GM12892 (cell line): ENCODE results near the gene CKMT2.

ENCODE experiments used
- DNase-seq: peaks from one replicate; pipeline ENCODE4 v3.0.0; 2011; ENCODE audit not compliant: insufficient read length
- FAIRE-seq: peaks from 2 replicates; lab custom pipeline; 2011; peaks lifted over from hg19 to GRCh38; lab: Jason Lieb, UNC
- POLR2A ChIP-seq: IDR thresholded peaks from 2 replicates; pipeline ENCODE4 v1.6.1; 2011; ENCODE audit warnings: low read depth, low read length, control low read depth
- POLR2AphosphoS5 ChIP-seq: IDR thresholded peaks from 2 replicates; pipeline ENCODE4 v1.6.1; 2011; ENCODE audit warnings: low read depth, low read length, control low read depth
- TAF1 ChIP-seq: IDR thresholded peaks from 2 replicates; pipeline ENCODE4 v1.6.1; 2011; ENCODE audit warnings: low read depth, mild to moderate bottlenecking, control low read depth, low read length, borderline replicate concordance

CKMT2 gene

DNA sequence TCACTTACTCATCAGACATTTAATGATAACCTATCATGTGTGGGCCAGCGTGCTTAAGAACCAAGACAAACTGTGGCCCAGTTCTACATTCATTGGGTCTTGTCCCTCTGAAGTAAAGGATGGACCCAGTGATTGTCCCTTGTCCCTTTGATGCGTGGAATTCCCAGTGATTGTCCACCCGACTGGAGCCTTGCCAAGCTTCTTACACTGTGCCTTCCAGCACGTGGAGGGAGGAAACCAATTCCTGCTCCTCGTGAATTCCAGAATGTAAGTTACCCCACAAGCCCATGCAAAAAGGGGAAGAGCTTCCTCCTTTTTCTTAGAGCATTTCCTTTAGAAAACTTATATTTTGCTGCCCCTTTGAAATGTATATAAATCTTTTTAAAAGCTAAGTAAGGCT, 7.9 kb downstream of the CKMT2 start:
- no peak for TF ChIP-seq TAF1
- no peak for TF ChIP-seq POLR2A
- no peak for TF ChIP-seq POLR2AphosphoS5
- FAIRE-seq (no peak), DNase-seq (no peak)

DNA sequence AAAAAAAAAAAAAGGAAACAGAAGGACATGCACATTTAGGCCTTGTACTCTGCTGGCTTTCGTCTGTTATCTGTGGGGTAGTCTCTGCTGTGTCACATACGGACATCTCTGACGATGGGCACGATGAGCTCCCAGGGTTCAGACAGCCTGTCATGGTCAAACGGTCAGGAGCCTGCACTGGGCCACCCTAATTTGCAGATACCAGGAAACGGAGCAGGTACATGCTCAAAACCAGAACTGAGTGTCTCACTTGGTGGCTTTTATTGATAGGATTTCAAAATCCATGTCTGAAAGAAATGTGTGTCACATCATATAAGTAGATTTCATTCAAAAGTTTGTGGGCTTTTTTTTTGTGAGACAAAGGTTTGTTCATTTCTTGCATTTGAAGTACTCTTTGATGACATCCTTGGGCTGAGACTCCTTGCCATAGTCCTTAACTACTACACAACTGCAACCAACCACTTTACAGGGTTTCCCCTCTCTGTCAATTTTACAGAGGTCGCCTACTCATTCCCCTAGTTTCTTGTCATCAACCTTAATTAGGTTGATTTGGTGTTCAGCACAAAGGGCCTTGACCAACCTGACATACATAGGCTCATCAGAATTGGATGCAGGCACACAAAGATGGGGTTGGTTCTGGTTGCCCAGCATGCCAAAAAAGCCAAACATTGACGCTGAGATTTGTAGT, 9.0 kb downstream of the CKMT2 start:
- DNase-seq, result no peak
- FAIRE-seq, result no peak
- TF ChIP-seq POLR2A, result no peak
- no peak for TF ChIP-seq TAF1
- no peak for TF ChIP-seq POLR2AphosphoS5

DNA sequence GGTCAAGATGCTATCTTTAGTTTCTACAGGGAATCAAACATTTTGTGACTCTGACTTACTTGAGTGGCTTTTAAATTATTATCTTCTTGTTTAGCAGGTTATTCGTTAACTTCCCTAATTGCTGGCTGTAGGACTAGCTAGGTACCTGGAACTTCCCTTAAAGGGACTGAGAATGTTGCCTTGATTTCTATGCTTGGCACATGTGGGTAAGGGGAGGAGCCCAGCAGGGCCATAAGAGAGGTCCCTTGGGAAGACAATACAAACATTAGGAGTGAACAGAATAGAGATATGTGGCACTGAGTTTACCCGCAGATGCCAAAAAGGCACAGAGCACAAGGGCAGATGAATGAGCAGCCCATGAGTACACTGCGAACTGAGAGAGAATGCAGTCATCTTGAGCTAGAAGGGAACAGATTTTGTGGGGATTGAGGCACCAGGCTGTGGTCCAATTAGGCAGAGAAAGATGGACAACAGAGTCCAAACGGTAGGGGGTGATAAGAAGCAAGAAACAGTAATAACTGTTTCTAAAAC, 9.8 kb downstream of the CKMT2 start:
- TF ChIP-seq TAF1, result no peak
- TF ChIP-seq POLR2A, result no peak
- no peak for TF ChIP-seq POLR2AphosphoS5
- DNase-seq (no peak), FAIRE-seq (no peak)

DNA sequence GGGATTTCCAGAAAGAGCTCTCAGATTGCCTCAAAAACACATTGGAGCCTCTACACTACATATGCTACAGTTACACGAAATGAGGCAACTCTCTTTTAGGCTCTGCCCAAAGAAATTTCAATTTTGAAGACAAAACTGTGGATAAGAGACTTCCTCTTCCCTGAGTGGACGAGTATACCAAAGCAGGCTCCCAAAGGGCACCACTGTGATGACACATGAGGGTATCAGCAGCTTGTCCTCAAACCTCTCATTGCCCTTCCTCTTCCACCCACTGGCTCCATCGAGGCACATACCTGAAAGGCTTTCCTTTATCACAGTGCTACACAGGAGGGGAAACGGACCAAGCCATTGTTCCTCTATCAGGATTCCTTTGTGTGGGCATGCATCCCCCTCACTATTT, 11.3 kb downstream of the CKMT2 start:
- FAIRE-seq (no peak), DNase-seq (no peak)
- TF ChIP-seq TAF1 (no peak), POLR2AphosphoS5 (no peak), POLR2A (no peak)

DNA sequence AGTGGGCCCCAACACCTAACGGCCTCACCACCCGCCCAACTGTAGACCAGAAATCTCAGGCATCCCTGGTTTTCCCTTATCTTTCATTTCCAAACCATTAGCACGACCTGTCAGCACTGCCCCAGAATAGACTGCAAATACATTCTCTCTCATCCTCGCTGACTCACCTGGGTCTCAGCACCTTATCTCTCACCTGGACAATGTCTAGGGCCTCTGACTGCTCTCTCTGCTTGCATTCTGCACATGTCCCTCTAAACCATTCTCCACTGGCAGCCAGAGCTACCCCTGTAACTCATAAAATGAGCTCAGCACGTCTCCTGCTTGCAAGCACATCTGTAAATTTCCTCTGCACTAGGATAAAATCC, 12.7 kb downstream of the CKMT2 start:
- DNase-seq (no peak), FAIRE-seq (no peak)
- TF ChIP-seq POLR2A (no peak), TAF1 (no peak), POLR2AphosphoS5 (no peak)

DNA sequence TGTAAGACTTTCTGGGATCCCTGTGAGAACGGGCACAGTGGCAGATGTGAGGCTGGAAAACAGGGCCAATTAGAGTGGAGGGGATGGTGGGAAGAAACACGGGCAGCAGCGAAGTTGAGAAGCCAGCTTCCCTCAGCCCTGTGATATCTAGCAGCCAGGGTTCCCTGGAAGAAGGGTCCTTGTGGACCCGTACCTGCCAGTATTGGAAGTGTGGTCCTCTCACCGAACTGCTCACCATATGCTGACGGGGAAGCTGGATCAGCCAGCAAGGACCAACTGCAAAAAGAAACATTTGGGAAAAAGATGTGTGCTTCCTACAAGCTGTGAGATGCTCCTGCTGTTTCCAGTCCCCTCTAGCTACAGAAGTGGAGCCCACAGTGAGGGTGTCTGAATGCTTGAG, 13.6 kb downstream of the CKMT2 start:
- DNase-seq, result no peak
- TF ChIP-seq POLR2A, result no peak
- TF ChIP-seq TAF1, result no peak
- no peak for TF ChIP-seq POLR2AphosphoS5
- no peak for FAIRE-seq

DNA sequence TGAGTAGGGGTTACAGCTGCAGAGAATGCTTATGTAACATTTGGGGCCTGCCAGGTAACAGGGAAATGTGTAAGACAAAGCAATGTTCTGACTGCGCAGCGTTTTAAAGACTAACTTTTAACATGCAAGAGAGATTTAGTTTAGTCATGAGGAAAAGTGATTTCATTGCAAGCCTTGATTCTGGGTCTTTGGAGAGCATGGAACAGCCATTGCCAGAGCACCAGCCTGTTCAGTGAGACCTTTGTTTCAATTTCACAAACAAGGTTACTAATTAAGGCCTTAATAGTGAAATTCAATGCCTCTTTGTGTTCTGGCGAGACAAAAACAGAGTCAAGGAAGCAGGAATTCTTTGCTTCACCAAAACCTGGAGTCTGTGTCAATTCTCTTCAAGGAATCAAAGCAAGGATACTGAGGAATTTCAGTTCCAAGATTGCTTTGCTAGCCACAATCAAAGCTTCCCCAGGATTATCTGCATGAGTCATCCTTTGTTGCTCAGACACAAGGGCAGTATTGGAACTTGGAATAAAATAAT, 14.4 kb downstream of the CKMT2 start:
- FAIRE-seq (no peak), DNase-seq (no peak)
- TF ChIP-seq TAF1 (no peak), POLR2AphosphoS5 (no peak), POLR2A (no peak)

DNA sequence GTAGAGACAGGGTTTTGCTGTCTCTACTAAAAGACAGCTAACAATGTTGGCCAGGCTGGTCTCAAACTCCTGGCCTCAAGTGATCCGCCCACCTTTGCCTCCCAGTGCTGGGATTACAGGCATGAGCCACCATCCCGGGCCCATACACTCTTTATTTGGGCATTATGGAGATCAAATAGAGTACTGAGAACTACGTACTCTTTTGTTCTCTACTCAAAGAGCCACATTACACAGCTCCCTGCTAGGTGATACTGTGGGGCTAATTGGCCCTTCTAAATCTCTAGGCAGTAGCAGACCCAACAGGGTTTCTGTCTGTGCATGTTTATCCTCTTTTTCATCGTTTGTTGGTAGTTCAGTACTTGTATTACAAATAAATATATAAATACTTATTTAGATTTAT, 16.1 kb downstream of the CKMT2 start:
- no peak for TF ChIP-seq POLR2A
- TF ChIP-seq TAF1, result no peak
- TF ChIP-seq POLR2AphosphoS5, result no peak
- no peak for DNase-seq
- no peak for FAIRE-seq

DNA sequence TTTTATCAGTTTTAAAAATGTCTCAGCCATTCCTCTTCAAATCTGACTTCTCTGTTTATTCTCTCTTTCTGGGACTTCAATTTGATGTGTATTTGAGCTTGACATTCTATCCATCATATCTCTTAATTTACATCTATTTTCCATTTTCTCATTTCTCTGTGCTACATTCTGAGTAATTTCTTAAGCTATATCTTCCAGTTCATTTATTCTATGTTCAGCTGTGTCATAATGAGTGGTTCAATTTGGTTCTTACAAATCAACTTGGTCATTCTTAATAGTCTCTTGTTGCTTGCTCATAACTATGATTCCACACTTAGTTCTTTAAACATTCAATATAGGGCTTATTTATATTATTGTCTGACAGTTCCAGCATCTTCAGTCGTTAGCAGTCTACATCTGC, 16.9 kb downstream of the CKMT2 start:
- FAIRE-seq, result no peak
- no peak for TF ChIP-seq POLR2A
- no peak for DNase-seq

DNA sequence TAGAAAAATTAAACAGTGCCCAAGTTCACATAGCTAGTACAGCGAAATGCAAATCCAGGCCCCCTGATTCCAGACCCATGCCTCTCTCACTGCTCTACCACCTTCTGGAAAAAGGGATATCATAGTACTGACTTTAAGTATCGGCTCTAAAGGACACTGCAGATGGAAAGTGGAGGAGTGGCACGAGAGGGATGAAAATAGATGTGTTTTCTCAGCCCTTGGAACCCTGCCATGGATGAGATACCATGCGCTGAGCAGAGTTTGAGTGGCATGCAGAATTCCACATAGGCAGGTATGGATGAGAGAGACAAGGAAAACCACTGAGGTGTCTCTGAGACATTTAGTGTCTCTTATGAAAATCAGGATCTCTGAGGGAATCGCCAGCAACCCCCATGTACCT, 18.8 kb downstream of the CKMT2 start:
- FAIRE-seq (no peak), DNase-seq (no peak)
- TF ChIP-seq POLR2AphosphoS5, result no peak
- TF ChIP-seq POLR2A, result no peak
- TF ChIP-seq TAF1, result no peak

DNA sequence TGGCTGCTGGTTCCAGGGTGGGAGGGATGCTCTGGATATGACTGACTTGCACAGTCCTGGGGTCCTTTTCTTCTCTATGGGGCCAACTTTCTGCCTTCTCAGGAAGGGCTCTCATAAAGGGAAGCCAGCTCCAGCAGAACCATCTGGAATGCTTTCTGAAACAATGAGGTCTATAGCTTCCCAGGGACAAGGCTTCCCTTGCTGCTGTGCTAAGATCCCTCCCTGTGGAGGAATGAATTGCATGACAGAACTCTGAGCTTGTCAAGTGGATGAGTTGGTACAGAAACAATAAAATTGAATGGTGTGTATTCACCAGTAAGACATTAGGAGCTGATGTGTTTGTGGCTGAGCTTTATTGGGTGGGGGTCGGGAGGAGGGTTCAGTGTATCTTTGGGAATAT, 19.8 kb downstream of the CKMT2 start:
- no peak for FAIRE-seq
- DNase-seq, result no peak
- TF ChIP-seq POLR2A, result no peak
- TF ChIP-seq POLR2AphosphoS5, result no peak
- TF ChIP-seq TAF1, result no peak

DNA sequence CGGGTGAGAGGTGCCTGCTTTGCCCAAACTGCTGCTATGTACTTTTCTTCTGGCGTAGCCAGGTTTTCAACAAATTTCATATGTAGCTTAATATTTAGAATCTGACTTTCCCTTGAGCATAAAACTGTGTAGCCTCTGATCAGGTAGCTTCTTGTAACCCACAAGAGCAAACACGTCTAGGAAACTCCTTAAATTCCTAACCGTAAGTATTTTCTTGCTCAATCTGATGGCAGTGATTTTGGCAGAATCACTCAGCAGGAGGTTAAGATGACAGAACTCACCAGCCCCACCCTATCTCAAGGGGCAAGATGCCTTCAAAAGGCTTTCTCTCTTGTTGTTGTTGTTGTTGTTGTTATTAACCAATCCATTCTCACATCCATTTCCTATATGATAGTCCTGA, 20.8 kb downstream of the CKMT2 start:
- DNase-seq (no peak), FAIRE-seq (no peak)
- TF ChIP-seq POLR2AphosphoS5 (no peak), TAF1 (no peak), POLR2A (no peak)
